Middle frontal gyrus (tissue), 1 donor: Measurements from ENCODE around the gene UBE2U.
"Not testable (repeated sequence)": the region's sequence is repeated elsewhere in the genome, so short reads cannot be mapped to it uniquely, and the experiment has no call there.

Source experiments
- DNase-seq: peaks from one replicate; pipeline ENCODE4 v3.0.0-alpha.2; 2015; ENCODE audit warnings: low spot score; ENCODE audit errors: extremely low spot score

UBE2U gene

GRCh38 chr1:64187646-64188045 lies 15.8 kb upstream of the UBE2U start:
- no peak for DNase-seq

- DNase-seq, result no peak
Observed at GRCh38 chr1:64192290-64192689, 11.1 kb upstream of the UBE2U start.

GRCh38 chr1:64194168-64195080 lies 9.0 kb upstream of the UBE2U start:
- DNase-seq, result no peak

DNA sequence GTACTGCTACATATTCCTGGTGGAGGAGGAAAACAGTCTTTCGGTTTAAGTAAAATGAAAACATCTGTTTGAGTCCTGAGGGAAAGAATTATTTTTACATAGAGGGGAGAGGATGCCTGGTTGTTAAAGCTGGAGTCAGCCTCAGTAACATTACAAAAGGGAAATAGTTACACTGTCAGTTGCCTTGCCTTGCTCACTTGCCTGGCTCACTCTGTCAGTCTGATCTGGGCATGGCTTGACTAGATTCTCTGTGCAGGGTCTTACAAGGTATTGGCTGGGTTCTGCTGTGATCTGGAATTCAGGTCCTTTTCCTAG lies 8.4 kb upstream of the UBE2U start:
- no peak for DNase-seq

DNA sequence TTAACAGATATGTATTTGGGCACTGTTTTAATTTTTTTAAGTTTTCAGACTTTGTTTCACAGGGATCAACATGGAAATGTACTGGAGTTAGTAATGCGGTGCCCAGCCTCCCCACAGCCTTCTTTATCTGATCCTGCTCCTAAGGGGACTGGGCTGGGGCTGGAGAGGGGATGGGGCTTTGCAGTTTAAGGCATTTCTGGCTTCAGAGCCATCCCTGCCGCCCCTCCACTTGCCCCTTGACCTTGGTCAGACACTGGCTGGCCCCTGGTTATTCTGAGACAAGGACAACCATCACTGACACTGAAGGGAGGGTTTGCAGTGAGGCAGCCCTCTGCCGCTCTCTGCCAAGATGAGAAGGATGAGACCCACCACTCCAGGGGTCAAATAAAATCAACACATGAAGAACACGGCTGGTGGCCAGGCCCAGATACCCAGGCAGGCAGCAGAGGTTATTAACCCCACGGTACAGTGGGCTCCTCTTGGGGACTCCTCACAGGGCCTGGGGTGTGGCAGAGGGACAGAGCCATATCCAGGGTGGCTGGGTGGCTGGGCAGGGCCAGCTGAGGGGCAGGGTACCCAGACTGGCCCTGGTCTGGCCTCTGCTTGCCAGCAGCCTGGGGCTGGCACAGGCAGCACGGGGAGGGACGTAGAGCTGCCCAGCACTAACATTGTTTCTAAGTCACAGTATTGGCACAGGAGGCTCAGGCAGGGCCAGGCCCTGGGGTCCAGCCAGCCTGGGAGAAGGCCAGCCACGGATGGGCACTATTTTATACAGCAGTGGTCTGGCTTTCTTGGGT lies 7.2 kb upstream of the UBE2U start:
- no peak for DNase-seq

DNA sequence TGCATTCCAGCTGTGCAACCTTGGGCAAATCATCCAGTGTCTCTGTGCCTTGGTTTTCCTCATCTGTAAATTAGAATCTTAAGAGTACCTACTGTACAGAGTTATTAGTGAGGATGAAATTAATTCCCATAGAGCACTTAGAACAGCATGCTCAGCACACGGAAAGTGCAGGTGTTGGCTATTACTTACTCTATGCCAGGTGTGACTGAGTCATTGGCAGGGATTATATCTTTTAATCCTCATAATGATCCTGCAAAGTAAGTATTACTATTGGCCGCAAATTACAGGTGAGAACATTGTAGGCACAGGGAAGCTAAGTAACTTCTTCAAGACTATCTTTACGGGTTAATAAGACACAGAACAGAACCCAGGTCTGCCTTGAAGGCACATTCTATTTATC lies 6.3 kb upstream of the UBE2U start:
- DNase-seq, result no peak

DNA sequence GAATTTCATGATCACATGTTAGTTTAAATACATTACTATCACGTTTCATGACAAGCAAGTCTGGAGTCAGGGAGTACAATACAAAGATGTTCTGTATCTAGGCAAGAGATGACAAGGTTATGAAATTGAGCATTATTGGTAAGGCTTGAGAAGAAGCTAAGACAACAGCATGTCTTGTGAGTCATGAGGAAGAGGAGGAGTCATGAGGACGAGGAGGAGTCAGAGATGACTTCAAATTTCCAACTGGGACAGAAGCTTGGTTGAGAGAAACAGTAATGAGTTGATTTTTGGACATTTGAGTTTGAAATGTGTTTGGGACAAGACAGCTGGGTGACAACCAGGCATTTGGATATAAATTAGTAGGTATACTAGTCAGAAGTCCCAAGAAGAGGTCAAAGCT lies 4.3 kb upstream of the UBE2U start:
- DNase-seq, result no peak

DNA sequence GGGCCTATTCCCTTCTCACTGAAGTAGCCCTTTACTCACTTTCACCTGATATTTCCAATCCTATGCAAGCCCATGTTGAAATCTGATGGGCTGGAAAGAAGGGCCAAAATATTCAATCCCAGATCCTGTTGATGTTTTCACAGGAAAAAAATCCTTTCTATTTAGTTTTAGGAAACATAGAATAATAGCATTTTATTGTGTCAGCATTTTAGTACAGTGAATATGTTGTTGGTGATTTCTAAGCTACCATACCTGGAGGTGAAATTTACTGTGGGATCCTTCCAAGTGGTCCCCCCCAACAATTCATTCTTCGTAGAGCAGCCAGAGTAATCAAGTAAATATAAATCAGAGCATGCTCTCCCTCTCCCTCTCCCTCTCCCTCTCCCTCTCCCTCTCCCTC lies 3.4 kb upstream of the UBE2U start:
- no peak for DNase-seq

GRCh38 chr1:64209221-64209620 lies 5.8 kb downstream of the UBE2U start:
- no peak for DNase-seq

DNA sequence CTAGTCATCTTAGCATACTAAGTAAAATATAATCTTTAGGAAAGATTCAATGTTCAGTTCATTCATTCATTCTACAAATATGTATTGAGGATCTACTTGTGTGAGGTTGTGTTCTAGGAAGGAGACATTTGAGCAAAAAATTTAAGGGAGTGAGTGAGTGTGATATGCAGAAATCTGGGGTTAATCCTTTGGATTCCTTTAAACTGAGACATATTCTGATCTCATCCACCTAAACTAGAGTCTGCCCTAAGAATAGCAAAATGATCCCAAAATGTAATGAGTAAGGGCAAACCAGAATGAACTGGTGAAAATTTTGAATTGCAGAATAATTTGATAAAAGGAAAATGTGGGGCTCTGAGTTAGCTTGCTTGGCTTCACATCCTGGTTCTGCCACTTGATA lies 8.6 kb downstream of the UBE2U start:
- DNase-seq, result no peak

DNA sequence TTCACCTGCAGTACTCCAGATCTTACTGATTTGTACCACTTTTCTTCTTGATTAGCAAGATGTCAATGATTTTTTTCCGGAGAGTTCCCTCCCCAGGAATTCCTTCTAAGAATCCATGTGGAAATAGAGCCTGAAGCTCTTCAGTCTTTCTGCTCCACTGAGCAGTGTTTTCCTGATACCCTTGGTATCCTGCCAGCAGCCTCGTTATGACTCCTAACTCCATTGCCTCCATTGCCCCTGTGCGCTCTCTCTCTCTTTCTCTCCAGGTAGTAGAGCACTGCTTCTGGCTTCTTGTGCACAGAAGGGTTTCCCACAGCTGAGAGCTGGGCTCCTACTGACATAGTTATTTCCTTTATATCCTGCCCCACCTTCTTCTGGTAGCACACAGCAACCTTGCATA lies 12.2 kb downstream of the UBE2U start:
- no peak for DNase-seq

DNA sequence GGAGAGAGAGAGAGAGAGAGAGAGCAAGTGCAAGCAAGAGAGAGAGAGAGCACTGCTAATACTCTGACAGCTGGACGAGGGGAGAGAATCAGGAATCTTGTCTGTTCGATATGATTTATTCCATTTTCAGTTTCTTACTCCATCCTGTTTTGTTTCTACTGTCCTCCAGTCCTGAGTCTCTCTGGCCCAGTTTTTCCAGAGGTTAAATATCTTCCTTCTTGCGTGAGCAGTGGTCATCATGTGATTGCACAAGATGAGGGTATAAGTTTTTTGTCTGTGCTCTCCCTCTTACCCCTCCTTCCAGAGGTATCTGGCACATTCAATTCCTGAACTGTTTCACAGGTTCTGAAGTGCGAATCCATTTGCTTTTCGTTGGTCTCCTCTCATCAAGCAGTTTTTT lies 16.8 kb downstream of the UBE2U start:
- DNase-seq, result no peak

- no peak for DNase-seq
Observed at GRCh38 chr1:64223329-64224151, 20.1 kb downstream of the UBE2U start.

DNA sequence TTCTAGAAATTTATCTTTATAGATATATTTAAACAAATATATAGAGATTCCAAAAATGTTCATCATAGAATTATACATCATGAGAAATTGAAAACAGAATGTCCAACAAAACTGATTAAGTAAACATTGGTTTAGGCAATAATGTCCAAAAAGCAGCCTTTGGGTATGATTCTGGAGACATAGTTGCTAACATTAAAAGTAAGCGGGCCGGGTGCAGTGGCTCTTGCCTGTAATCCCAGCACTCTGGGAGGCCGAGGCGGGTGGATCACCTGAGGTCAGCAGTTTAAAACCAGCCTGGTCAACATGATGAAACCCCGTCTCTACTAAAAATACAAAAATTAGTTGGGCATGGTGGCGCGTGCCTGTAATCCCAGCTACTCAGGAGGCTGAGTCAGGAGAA lies 20.8 kb downstream of the UBE2U start:
- not testable (repeated sequence) for DNase-seq

DNA sequence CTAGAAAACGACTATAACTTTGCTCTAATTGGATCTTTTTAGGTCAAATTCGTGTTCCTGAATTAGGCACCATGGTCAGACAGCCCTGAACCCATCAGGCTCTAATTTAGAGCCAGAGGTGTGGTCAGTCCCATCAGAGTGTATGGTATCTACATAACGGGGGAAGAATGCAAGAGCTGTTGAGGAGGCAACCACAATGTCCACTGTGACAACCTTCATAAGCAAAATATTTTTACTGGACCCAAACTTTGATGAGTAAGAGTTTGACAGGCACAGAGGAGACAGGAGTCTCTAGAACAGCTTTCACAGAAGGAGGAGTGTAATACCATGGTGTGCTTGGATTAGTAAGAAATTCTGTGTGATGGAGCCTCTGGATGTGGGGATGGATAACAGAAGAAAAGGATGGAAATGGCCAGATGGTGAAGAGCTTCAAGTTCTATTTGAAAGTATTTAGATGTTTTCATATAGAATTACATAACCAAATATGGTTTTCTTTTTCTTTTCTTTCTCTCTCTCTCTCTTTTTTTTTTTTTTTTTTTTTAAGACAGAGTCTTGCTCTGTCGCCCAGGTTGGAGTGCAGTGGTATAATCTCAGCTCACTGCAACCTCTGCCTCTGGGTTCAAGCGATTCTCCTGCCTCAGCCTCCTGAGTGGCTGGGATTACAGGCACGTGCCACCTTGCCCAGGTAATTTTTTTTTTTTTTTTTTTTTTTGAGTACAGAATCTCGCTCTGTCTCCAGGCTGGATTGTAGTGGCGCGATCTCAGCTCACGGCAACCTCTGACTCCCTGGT lies 24.9 kb downstream of the UBE2U start:
- DNase-seq, result no peak

GRCh38 chr1:64229307-64229706 lies 25.9 kb downstream of the UBE2U start:
- no peak for DNase-seq

DNA sequence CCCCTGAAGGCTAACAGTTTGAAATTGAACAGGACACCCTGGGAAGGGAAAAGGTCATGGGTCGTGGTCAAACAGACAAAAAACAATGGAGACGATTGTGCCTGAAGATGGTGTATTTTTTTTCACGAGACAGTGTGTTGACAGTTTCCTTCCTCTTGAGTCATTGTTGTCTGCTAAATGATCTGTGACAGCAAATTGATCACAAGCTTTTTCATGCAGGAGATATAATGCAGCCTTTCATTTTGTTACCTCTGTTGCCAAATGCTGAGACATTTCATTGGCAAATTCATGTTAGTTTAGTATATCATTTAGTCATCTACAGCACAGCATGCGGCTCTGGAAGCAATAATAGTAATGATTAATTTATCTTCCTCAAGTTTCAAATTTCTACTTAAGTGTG lies 27.7 kb downstream of the UBE2U start:
- no peak for DNase-seq

- DNase-seq, result no peak
Observed at GRCh38 chr1:64231654-64232053, 28.2 kb downstream of the UBE2U start.

GRCh38 chr1:64234714-64235113 lies 31.3 kb downstream of the UBE2U start:
- DNase-seq, result no peak

DNA sequence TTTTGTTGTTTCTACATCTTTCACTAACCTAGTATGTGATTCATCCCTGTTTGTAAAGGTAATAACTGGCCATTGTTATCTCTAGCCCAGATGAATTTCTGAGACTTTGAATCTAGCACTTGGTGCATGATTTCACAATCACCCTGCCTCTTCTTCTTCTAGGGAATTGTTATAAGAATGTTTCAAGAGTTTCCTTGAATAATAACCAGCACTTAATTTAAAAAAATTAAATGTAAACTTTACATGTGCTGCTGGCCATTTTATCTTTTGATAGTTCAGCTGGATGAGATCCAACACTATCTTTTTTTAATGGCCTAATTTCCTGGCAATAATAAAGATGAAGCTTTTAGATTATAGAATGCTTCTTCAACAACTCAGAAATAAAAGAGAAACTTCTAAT lies 31.8 kb downstream of the UBE2U start:
- no peak for DNase-seq

DNA sequence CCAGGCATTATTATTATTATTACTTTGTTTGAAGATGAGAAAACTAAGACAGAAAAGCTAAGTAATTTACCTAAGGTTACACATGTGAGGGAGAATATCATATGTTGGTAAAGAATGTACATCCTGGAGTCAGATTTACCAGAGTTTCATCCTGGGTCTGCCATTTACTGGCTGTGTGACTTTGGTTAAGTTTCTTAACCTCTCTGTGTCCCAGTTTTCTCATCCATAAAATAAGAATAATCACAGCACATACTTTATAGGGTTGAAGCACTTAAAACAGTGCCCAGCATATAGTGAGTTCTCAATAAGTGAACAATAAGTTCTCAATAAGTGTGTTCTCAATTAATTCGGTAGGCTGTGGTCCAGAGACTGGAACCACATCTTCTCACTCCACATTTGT lies 32.5 kb downstream of the UBE2U start:
- no peak for DNase-seq
